ENCODE results near the gene DNAH2. TPM values are rescaled to one million over a fixed set of nuclear protein-coding genes. Genes with fewer than 3 reads are reported as not detected.
A peak's percentile ranks its signal among the peaks of the same experiment; 100 is the strongest.

Gene DNAH2
- total and polyA plus RNA-seq, 2 of the 13 experiments (the other 11 are each of a cell fraction or from before 2014, with no cell fraction given), result not detected

DNA sequence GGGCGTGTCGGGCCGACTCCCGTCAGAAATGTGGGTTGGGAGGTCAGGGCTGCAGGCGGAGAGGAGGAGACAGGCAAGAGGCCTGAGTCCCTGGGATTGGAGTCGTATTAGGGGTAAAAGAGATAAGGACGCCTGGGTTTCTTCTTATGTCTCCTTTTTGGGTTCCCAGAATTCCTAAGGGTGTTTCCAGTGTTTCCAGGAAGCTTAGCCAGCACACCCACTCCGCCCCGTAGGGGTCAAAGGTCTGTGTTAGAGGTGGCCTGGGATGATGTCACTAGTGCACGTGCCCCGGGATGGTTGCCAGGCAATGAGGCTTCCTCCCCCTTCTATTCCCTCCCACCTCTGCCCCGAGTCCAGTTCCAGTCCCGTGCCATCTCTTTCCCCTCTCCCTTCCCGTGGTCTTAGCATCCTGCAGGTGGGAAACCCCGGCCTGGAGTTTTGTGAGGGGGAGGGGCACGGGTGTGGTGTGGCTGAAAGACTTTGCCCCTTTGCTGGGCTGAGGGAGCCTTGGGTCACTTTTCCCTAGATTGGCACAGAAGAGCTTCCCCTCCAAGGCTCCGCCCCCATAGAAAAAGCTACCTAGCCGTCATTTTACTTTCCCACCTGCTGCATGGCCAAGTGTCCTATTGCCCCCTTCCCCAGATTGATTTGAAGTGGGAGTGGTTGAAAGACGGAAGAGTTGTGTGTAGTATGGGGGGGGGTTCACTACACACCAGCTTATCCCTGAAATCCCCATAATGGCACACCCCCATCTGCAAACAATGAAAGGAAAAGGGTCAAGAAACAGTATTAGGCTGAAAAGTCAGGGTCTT, 119.3 kb downstream of the DNAH2 start (continued):
- TF ChIP-seq, protein P1, sequence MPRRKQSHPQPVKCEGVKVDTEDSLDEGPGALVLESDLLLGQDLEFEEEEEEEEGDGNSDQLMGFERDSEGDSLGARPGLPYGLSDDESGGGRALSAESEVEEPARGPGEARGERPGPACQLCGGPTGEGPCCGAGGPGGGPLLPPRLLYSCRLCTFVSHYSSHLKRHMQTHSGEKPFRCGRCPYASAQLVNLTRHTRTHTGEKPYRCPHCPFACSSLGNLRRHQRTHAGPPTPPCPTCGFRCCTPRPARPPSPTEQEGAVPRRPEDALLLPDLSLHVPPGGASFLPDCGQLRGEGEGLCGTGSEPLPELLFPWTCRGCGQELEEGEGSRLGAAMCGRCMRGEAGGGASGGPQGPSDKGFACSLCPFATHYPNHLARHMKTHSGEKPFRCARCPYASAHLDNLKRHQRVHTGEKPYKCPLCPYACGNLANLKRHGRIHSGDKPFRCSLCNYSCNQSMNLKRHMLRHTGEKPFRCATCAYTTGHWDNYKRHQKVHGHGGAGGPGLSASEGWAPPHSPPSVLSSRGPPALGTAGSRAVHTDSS (CRISPR knock-in tag; conservative IDR thresholded peaks at IDR 0.05), result no peak
- TF ChIP-seq ZNF550 (CRISPR knock-in tag; IDR thresholded peaks at IDR 0.05; ENCODE audit: borderline replicate concordance) (0 out of 2 replicates have a peak, but pooled peaks have one; percentile 73), HOXA9 (CRISPR knock-in tag; IDR thresholded peaks at IDR 0.05; ENCODE audit: borderline replicate concordance) (0 out of 2 replicates have a peak, but pooled peaks have one; percentile 40), MAFG (CRISPR knock-in tag; IDR thresholded peaks at IDR 0.05) (no peak), ZNF460 (CRISPR knock-in tag; IDR thresholded peaks at IDR 0.05; ENCODE audit: borderline replicate concordance) (no peak), ZSCAN9 (CRISPR knock-in tag; IDR thresholded peaks at IDR 0.05; ENCODE audit: borderline replicate concordance) (peak; percentile 79), ZNF775 (CRISPR knock-in tag; IDR thresholded peaks at IDR 0.05; ENCODE audit: borderline replicate concordance) (no peak), ZFP82 (CRISPR knock-in tag; IDR thresholded peaks at IDR 0.05; ENCODE audit: borderline replicate concordance) (peak; percentile 80; the same call in 1 of the 2 replicates), ZNF552 (CRISPR knock-in tag; IDR thresholded peaks at IDR 0.05; ENCODE audit: borderline replicate concordance) (no peak), ARNT (IDR thresholded peaks at IDR 0.05) (no peak), POLR2AphosphoS2 (IDR thresholded peaks at IDR 0.05; ENCODE audit: low read depth, low read length) (no peak), CCAR2 (optimal IDR thresholded peaks at IDR 0.05; ENCODE audit: low read depth, low read length) (peak; percentile 93), ZNF777 (CRISPR knock-in tag; IDR thresholded peaks at IDR 0.05) (no peak; the same call in 1 of the 2 replicates), RELA (CRISPR knock-in tag; IDR thresholded peaks at IDR 0.05) (no peak), TGIF2 (CRISPR knock-in tag; IDR thresholded peaks at IDR 0.05) (peak; percentile 97), EED (CRISPR knock-in tag; IDR thresholded peaks at IDR 0.05) (no peak), ZNF17 (CRISPR knock-in tag; IDR thresholded peaks at IDR 0.05) (no peak), SIN3B (IDR thresholded peaks at IDR 0.05; ENCODE audit: low read length) (peak; percentile 75; the same call in 1 of the 2 replicates), ASH2L (IDR thresholded peaks at IDR 0.05; ENCODE audit: insufficient read length, low read depth, low read length) (peak; percentile 62), ZNF496 (CRISPR knock-in tag; IDR thresholded peaks at IDR 0.05; ENCODE audit: insufficient replicate concordance) (no peak), ZZZ3 (CRISPR knock-in tag; IDR thresholded peaks at IDR 0.05; ENCODE audit: borderline replicate concordance) (no peak), TBX3 (IDR thresholded peaks at IDR 0.05; ENCODE audit: borderline replicate concordance) (peak; percentile 97)
- TF ChIP-seq, protein P2, sequence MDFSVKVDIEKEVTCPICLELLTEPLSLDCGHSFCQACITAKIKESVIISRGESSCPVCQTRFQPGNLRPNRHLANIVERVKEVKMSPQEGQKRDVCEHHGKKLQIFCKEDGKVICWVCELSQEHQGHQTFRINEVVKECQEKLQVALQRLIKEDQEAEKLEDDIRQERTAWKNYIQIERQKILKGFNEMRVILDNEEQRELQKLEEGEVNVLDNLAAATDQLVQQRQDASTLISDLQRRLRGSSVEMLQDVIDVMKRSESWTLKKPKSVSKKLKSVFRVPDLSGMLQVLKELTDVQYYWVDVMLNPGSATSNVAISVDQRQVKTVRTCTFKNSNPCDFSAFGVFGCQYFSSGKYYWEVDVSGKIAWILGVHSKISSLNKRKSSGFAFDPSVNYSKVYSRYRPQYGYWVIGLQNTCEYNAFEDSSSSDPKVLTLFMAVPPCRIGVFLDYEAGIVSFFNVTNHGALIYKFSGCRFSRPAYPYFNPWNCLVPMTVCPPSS (IDR thresholded peaks at IDR 0.05), result no peak
- TF ChIP-seq, protein P3, sequence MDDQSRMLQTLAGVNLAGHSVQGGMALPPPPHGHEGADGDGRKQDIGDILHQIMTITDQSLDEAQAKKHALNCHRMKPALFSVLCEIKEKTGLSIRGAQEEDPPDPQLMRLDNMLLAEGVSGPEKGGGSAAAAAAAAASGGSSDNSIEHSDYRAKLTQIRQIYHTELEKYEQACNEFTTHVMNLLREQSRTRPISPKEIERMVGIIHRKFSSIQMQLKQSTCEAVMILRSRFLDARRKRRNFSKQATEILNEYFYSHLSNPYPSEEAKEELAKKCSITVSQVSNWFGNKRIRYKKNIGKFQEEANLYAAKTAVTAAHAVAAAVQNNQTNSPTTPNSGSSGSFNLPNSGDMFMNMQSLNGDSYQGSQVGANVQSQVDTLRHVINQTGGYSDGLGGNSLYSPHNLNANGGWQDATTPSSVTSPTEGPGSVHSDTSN (CRISPR knock-in tag; IDR thresholded peaks at IDR 0.05; ENCODE audit: borderline replicate concordance), result no peak
- TF ChIP-seq, protein P4, sequence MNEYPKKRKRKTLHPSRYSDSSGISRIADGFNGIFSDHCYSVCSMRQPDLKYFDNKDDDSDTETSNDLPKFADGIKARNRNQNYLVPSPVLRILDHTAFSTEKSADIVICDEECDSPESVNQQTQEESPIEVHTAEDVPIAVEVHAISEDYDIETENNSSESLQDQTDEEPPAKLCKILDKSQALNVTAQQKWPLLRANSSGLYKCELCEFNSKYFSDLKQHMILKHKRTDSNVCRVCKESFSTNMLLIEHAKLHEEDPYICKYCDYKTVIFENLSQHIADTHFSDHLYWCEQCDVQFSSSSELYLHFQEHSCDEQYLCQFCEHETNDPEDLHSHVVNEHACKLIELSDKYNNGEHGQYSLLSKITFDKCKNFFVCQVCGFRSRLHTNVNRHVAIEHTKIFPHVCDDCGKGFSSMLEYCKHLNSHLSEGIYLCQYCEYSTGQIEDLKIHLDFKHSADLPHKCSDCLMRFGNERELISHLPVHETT (CRISPR knock-in tag; conservative IDR thresholded peaks at IDR 0.05), result peak; percentile 89
